ENCODE results near the gene RHBDF2. TPM values are rescaled to one million over a fixed set of nuclear protein-coding genes. Genes with fewer than 3 reads are reported as not detected.

RHBDF2 gene
- total RNA-seq, 4 donors from 2014 or later: 53.7 to 76.1 (median 62.6) TPM

- 35 to 69% methylated on average over 3 to 8 of the region's 8 CpGs for whole genome bisulfite sequencing, 2 donors
- no peak overlapping the region for H3K4me3 ChIP-seq (ENCODE audit: low read depth, poor library complexity, severe bottlenecking)
- TF ChIP-seq, protein P1, sequence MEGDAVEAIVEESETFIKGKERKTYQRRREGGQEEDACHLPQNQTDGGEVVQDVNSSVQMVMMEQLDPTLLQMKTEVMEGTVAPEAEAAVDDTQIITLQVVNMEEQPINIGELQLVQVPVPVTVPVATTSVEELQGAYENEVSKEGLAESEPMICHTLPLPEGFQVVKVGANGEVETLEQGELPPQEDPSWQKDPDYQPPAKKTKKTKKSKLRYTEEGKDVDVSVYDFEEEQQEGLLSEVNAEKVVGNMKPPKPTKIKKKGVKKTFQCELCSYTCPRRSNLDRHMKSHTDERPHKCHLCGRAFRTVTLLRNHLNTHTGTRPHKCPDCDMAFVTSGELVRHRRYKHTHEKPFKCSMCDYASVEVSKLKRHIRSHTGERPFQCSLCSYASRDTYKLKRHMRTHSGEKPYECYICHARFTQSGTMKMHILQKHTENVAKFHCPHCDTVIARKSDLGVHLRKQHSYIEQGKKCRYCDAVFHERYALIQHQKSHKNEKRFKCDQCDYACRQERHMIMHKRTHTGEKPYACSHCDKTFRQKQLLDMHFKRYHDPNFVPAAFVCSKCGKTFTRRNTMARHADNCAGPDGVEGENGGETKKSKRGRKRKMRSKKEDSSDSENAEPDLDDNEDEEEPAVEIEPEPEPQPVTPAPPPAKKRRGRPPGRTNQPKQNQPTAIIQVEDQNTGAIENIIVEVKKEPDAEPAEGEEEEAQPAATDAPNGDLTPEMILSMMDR (IDR thresholded peaks at IDR 0.05): no peak
- no peak for TF ChIP-seq POLR2A (IDR thresholded peaks at IDR 0.05)
- DNase-seq (ENCODE audit: low spot score in 2 of 2): no peak
- intact Hi-C loops (cut with DNase I; ENCODE audit: low total_unique reads): loop anchor here (2.0 kb wide), 1 partner anchor 37 kb away; no protein-coding TSS in a partner anchor
These were observed 33.2 kb downstream of the RHBDF2 start for GRCh38 chr17:76467809-76468633.

- no peak for DNase-seq (ENCODE audit: low spot score in 2 of 2)
- intact Hi-C loops (cut with DNase I; ENCODE audit: low total_unique reads): loop anchor here (2.0 kb wide), 1 partner anchor 37 kb away; no protein-coding TSS in a partner anchor
- H3K4me3 ChIP-seq (ENCODE audit: low read depth, poor library complexity, severe bottlenecking): no peak within 1 kb of the TSS
- WGBS, 2 donors: 74 to 100% methylated on average over 2 to 11 of the region's 11 CpGs
- TF ChIP-seq, protein P1 (IDR thresholded peaks at IDR 0.05): no peak
- no peak for TF ChIP-seq POLR2A (IDR thresholded peaks at IDR 0.05)
These were observed 33.9 kb downstream of the RHBDF2 start, which contains the start of gene AANAT for GRCh38 chr17:76467366-76467765. AANAT (plus strand) TSS chr17:76467603; CDS start chr17:76468747, 1,144 bp downstream.

DNA sequence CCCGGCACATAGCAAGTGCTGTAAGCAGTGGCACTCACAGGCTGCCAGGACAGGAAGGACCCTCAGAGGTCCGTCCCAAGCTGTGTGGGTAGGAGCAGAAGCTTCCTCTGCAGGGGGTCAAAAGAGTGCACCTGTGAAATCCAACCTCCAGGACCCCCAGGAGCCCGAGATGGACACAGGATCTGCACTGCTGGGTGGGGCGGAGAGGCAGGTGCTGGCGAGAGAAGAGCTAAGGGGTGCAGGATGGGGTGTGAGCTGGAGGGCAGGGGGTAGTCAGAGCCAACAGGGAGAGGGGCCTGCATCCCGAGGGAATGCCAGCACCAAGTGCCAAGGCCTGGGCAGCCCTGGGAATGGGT, 34.5 kb downstream of the RHBDF2 start:
- intact Hi-C loops (cut with DNase I; ENCODE audit: low total_unique reads): loop anchor here (2.0 kb wide), 1 partner anchor 38 kb away; no protein-coding TSS in a partner anchor

DNA sequence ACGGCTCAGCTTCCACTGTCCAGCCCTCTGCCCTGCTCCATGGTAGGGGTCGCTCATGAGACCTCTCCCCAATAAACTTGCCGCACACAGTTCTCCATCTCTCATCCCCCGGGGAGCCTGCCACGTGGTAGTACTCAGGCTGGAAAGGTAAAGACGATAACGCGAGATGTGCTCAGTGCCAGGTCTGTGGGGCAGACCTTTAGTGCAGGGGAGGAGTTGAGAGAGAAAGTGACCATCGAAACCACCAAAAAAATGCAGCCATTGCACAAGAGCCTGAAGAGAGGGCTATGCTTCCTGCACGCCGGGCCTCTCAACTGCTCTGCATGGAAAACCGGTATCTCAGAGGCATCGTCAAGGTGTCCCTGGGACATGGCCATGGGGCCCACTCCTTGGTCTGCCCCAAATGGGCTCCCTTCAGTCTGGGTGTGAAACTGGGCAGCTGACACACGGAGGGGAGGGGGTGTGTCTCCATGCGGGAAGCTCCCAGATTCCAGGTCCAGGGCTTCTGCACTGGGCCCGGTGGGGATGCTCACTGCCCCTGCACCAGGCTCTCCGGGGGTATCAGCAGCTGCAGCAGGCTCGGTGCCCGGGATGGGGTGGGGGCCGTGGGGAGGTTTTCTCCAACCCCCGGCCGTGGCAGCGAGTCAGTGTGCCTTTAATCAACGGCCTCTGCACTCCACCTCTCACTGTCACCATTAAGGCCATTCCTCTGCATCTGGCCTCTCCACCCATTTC, 38.5 kb downstream of the RHBDF2 start:
- 80 to 84% methylated on average over 24 of the region's 24 CpGs for WGBS, 2 donors
- H3K4me3 ChIP-seq (ENCODE audit: low read depth, poor library complexity, severe bottlenecking): no peak overlapping the region
- TF ChIP-seq, protein P1 (IDR thresholded peaks at IDR 0.05): no peak
- no peak for TF ChIP-seq POLR2A (IDR thresholded peaks at IDR 0.05)
- no peak for DNase-seq (ENCODE audit: low spot score in 2 of 2)
- intact Hi-C loops (cut with DNase I; ENCODE audit: low total_unique reads): no loop called here

More for the DNA sequence above, 34.5 kb downstream of the RHBDF2 start:
- no peak overlapping the region for H3K4me3 ChIP-seq (ENCODE audit: low read depth, poor library complexity, severe bottlenecking)
- DNase-seq (ENCODE audit: low spot score in 2 of 2): peak in 1 of 2 donors; percentile 78
- TF ChIP-seq POLR2A (IDR thresholded peaks at IDR 0.05): no peak
- TF ChIP-seq, protein P1 (IDR thresholded peaks at IDR 0.05): no peak
- WGBS, 2 donors: 81% methylated on average over 6 of the region's 6 CpGs

DNA sequence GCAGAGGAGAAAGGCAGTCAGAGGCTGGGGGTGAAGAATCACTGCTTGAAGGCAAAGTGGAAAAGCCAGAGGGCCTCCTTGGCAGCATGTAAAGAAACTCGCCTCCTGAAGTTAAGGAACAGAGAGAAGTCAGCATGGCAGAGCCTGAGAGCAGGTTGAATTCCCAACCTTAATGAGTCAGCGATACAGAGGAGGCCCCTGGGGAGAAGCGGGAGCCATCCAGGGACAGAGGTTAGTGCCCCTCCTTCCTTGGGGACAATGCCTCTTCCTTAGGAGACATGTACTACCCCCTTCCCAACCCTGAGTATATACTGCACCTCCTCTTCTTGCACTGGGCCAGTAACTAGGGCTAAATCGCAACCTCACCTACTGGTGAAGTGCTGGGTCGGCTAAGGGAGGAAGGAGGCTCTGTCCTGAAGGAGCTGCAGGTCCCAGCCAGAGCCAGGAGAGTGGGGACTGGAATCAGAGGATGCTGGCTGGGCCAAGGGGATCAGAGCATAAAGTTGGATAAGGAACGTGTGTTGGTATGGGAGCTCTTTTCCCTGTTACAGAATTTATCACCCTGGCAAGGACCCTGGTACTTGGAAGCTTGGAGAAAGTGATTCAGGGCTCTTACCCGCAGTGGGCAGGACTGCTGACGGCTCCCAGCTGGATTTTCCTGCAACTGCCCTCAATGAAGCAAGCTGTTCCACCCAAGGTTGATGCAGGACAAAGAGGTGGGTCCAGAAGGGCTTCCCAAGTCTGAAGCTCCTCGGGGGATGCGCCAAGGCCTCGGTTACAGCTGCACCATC, 39.3 kb downstream of the RHBDF2 start:
- TF ChIP-seq POLR2A (IDR thresholded peaks at IDR 0.05): no peak
- TF ChIP-seq, protein P1 (IDR thresholded peaks at IDR 0.05): no peak
- 78 to 79% methylated on average over 11 of the region's 11 CpGs for WGBS, 2 donors
- intact Hi-C loops (cut with DNase I; ENCODE audit: low total_unique reads): no loop called here
- no peak for DNase-seq (ENCODE audit: low spot score in 2 of 2)
- H3K4me3 ChIP-seq (ENCODE audit: low read depth, poor library complexity, severe bottlenecking): no peak overlapping the region
